Stomach (tissue), 9 donors: ENCODE results near the gene PDCD10. TPM values are rescaled to one million over a fixed set of nuclear protein-coding genes. Genes with fewer than 3 reads are reported as not detected.

Experiments
- DNase-seq, 2 donors: peaks; one replicate each; pipeline versions ENCODE4 v3.0.0 to v3.0.0-alpha.2; 2013 to 2019
- H3K27ac ChIP-seq, 5 donors: fragments of 200-600 bp in 4 of 5; sonication (generic) in 4 of 5; one replicate each; pipeline ENCODE4 v1.5.1; 2013 to 2019; ENCODE audit warnings: mild to moderate bottlenecking in 1 of 5, moderate library complexity in 1 of 5
- H3K27me3 ChIP-seq, 3 donors: fragments of 200-600 bp; sonication (generic); one replicate each; pipeline ENCODE4 v1.5.1; 2017 to 2019; ENCODE audit warnings: mixed run types in 1 of 3
- H3K36me3 ChIP-seq, 4 donors: fragments of 200-600 bp; sonication (generic); 1 replicate in 3 of 4; 2 replicates in 1 of 4; pipeline ENCODE4 v1.5.1; 2016 to 2019
- H3K4me1 ChIP-seq, 4 donors: fragments of 200-600 bp; sonication (generic); one replicate each; pipeline ENCODE4 v1.5.1; 2016 to 2019
- H3K4me3 ChIP-seq, 4 donors: fragments of 200-600 bp; sonication (generic) in 3 of 4; one replicate each; pipeline ENCODE4 v1.5.1; 2016 to 2019; ENCODE audit warnings: mild to moderate bottlenecking in 1 of 4
- H3K9me3 ChIP-seq, 4 donors: fragments of 200-600 bp; sonication (generic); one replicate each; pipeline ENCODE4 v1.5.1; 2016 to 2019
- CTCF ChIP-seq, 7 experiments: fragments of 450-650 bp in 4 of 7; fragments of 200-600 bp in 3 of 7; sonication (generic) in 3 of 7; IDR thresholded peaks; one replicate each; pipeline ENCODE4 v1.5.1; 2016 to 2019; ENCODE audit warnings: antibody characterized with exemption in 7 of 7, control low read depth in 2 of 7, mild to moderate bottlenecking in 1 of 7
- EP300 ChIP-seq: sonication (generic); formaldehyde crosslinking; IDR thresholded peaks from one replicate; pipeline ENCODE4 v1.6.1; 2017; ENCODE audit warnings: antibody characterized with exemption
- POLR2A ChIP-seq, 4 donors: fragments of 450-650 bp; IDR thresholded peaks; one replicate each; pipeline ENCODE4 v1.6.1; 2016; ENCODE audit warnings: antibody characterized with exemption in 4 of 4, control low read depth in 2 of 4, mild to moderate bottlenecking in 1 of 4, moderate library complexity in 1 of 4
- POLR2AphosphoS5 ChIP-seq, 3 donors: sonication (generic); formaldehyde crosslinking; IDR thresholded peaks; one replicate each; pipeline ENCODE4 v1.6.1; 2016; ENCODE audit warnings: antibody characterized with exemption in 3 of 3
- WGBS, 5 donors: extraction: QIAGEN DNeasy Blood & Tissue Kit in 3 of 5; methylation state at CpG; one replicate each; pipeline versions ENCODE4 v1.1.5 to v1.1.7; 2013 to 2018; 5-methylcytosine and 5-hydroxymethylcytosine counted together
- intact Hi-C: fragments of 100-400 bp; cut with DNase I; formaldehyde crosslinking; loops from one replicate; pipeline ENCODE4 v1.15.1; 2023; ENCODE audit warnings: low total_unique reads
- polyA plus RNA-seq, 3 donors: library from polyadenylated mRNA; stranded (reverse); fragments of 200-250 nt; gene quantifications; one replicate each; pipeline ENCODE4 v1.2.3, GENCODE V29; 2013
- total RNA-seq, 5 donors: library from RNA; depleted of rRNA; stranded (reverse); fragments of >200 nt; gene quantifications; one replicate each; pipeline versions ENCODE4 v1.1.0 to v1.2.3, GENCODE V29; 2014 to 2016
- donor health status: healthy with polysubstance abuse.
- donor health status: Bipolar disorder and iron deficiency.
- donor health status: healthy.

The PDCD10 gene
- total and polyA plus RNA-seq, 8 donors: 30.9 to 213 (median 55.2) TPM

GRCh38 chr3:167761302-167761701 lies 26.6 kb upstream of the PDCD10 start:
- H3K36me3 ChIP-seq: no peaks in the 10 kb centered on the region
- H3K4me3 ChIP-seq: no peak overlapping the region
- 68 to 86% (median 77%) methylated on average over 1 of the region's 1 CpG for WGBS, 5 donors
- H3K9me3 ChIP-seq: peaks cover 0 to 7% (median 0%) of the 10 kb centered on the region in 4 donors
- H3K4me1 ChIP-seq: peaks cover 0 to 5% (median 0%) of the 10 kb centered on the region in 4 donors
- no peak for DNase-seq
- intact Hi-C loops: no loop called here
- no peak overlapping the region for H3K27ac ChIP-seq
- TF ChIP-seq POLR2AphosphoS5 (IDR thresholded peaks at IDR 0.05) (no peak), CTCF (IDR thresholded peaks at IDR 0.05) (no peak), EP300 (no peak), POLR2A (IDR thresholded peaks at IDR 0.05) (no peak)
- H3K27me3 ChIP-seq: no peaks in the 10 kb centered on the region

DNA sequence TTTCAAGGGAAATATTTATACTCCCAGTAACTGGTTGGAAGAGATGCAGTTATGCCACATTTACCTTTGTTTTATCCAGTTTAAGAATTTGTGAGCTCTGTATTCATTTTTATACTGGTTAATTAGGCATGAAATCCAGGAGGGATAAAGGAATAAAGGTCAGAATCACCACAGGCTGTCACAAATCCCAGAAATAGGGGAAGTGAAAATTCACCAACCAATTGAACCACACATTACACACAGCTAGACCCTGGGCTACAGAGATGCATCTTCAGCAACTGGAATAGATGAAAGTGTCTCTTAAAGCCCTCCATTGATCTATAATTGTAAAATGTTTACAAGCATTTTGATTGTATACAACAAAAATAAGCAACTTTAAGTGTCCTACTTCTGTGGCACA lies 19.4 kb upstream of the PDCD10 start:
- no peaks in the 10 kb centered on the region for H3K36me3 ChIP-seq
- H3K27me3 ChIP-seq: no peaks in the 10 kb centered on the region
- H3K9me3 ChIP-seq: no peaks in the 10 kb centered on the region
- DNase-seq: no peak
- H3K4me1 ChIP-seq: peaks cover 0 to 3% (median 0%) of the 10 kb centered on the region in 4 donors
- TF ChIP-seq POLR2A (IDR thresholded peaks at IDR 0.05) (no peak), CTCF (IDR thresholded peaks at IDR 0.05) (no peak), POLR2AphosphoS5 (IDR thresholded peaks at IDR 0.05) (no peak), EP300 (no peak)
- no peak overlapping the region for H3K4me3 ChIP-seq
- intact Hi-C loops: no loop called here
- H3K27ac ChIP-seq: no peak overlapping the region

DNA sequence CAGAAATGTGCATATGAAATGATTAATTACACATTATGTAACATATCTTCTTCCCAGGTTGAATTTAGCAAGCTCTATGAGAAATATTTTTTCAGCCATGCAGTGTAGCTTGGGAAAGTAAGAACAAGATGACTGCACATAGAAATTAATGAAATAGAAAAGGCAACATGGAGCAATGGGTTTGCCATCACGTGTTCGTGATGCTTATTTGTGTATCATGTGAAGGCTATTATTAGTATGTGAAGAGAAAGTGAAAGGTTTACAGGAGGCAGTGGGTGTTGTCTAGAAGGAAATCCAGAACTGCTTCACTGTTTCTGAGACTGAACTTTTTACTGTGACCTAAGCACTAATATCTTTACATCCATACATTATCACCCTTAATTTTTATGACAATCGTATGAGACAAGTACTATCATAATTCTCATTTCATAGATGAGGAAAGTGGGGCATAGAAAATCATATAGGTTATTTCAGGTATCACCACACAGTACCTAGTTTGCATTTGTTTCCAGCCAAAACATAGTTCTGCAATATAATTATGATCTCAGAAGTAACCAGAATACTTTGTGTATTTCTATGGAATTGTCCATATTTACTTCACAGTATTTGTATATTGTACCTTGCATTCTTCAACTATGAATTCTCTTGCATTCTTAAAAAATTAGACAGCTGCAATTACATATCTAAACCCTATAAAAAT lies 15.7 kb upstream of the PDCD10 start:
- no peak overlapping the region for H3K27ac ChIP-seq
- 45 to 55% (median 54%) methylated on average over 3 of the region's 3 CpGs for WGBS, 5 donors

GRCh38 chr3:167749728-167750127 lies 15.0 kb upstream of the PDCD10 start:
- H3K4me3 ChIP-seq: no peak overlapping the region
- intact Hi-C loops: no loop called here
- TF ChIP-seq CTCF (IDR thresholded peaks at IDR 0.05): no peak
- no peak for TF ChIP-seq POLR2AphosphoS5 (IDR thresholded peaks at IDR 0.05)
- TF ChIP-seq EP300: no peak
- no peak for TF ChIP-seq POLR2A (IDR thresholded peaks at IDR 0.05)
- H3K36me3 ChIP-seq: no peaks in the 10 kb centered on the region
- no peak for DNase-seq
- no peaks in the 10 kb centered on the region for H3K27me3 ChIP-seq
- no peaks in the 10 kb centered on the region for H3K9me3 ChIP-seq
- H3K4me1 ChIP-seq: peaks cover 0 to 3% (median 0%) of the 10 kb centered on the region in 4 donors
- H3K27ac ChIP-seq: no peak overlapping the region
- 82 to 89% (median 89%) methylated on average over 2 of the region's 2 CpGs for WGBS, 5 donors

More for the DNA sequence above, 15.7 kb upstream of the PDCD10 start:
- H3K27me3 ChIP-seq: no peaks in the 10 kb centered on the region
- peaks cover 0 to 3% (median 0%) of the 10 kb centered on the region in 4 donors for H3K4me1 ChIP-seq
- DNase-seq: no peak
- no peaks in the 10 kb centered on the region for H3K9me3 ChIP-seq
- intact Hi-C loops: no loop called here
- TF ChIP-seq POLR2A (IDR thresholded peaks at IDR 0.05) (no peak), POLR2AphosphoS5 (IDR thresholded peaks at IDR 0.05) (no peak)
- no peaks in the 10 kb centered on the region for H3K36me3 ChIP-seq
- no peak overlapping the region for H3K4me3 ChIP-seq

GRCh38 chr3:167749209-167749608 lies 14.5 kb upstream of the PDCD10 start:
- intact Hi-C loops: no loop called here
- Histone ChIP-seq H3K27me3 (no peaks in the 10 kb centered on the region), H3K9me3 (no peaks in the 10 kb centered on the region), H3K4me1 (peaks cover 0 to 3% (median 0%) of the 10 kb centered on the region in 4 donors), H3K4me3 (no peak overlapping the region), H3K27ac (no peak overlapping the region), H3K36me3 (no peaks in the 10 kb centered on the region)
- no peak for DNase-seq
- TF ChIP-seq POLR2A (IDR thresholded peaks at IDR 0.05) (no peak), EP300 (no peak), POLR2AphosphoS5 (IDR thresholded peaks at IDR 0.05) (no peak), CTCF (IDR thresholded peaks at IDR 0.05) (no peak)
